ENCODE data around the gene LLGL2.
A peak's percentile ranks its signal among the peaks of the same experiment; 100 is the strongest.

Gene LLGL2

DNA sequence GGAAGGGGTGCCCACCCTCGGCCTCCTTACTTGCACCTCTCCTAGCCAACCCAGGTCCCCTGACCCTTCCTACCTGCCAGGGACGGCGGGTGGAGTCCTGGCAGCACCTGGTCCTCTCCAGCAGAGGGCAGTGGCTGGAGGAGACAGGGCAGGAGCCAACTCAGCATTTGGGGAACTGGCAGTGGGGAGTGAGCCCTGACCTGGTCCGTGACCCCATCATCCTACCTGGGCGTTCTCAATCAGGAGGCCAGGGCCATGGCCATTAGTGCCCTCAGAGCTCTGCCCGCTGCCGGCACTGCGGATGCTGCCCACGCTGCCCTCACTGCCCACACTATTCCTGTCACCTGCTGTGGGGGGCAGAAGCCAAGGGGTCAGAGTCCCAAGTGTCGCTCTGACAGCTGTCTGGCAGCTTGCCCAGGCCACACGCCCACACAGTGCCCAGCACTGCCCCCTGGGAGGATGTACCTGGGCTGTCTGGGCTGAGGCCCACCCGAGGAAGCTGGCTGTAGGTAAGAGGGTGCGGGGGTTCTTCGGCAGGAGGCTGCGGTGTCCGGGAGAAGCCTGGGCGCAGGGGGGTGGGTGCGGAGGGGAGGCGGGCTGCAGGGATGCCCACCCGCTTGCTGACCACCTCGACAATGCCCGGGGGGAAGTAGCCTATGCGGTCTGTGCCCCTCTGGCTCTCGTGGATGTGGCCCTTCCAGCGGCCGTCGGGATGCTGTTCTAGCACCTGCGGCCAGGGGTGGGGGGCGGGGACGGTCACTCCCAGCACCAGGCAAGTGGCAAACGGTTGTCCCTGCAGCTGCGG, 20.9 kb upstream of the LLGL2 start:
- TF ChIP-seq, protein P1, sequence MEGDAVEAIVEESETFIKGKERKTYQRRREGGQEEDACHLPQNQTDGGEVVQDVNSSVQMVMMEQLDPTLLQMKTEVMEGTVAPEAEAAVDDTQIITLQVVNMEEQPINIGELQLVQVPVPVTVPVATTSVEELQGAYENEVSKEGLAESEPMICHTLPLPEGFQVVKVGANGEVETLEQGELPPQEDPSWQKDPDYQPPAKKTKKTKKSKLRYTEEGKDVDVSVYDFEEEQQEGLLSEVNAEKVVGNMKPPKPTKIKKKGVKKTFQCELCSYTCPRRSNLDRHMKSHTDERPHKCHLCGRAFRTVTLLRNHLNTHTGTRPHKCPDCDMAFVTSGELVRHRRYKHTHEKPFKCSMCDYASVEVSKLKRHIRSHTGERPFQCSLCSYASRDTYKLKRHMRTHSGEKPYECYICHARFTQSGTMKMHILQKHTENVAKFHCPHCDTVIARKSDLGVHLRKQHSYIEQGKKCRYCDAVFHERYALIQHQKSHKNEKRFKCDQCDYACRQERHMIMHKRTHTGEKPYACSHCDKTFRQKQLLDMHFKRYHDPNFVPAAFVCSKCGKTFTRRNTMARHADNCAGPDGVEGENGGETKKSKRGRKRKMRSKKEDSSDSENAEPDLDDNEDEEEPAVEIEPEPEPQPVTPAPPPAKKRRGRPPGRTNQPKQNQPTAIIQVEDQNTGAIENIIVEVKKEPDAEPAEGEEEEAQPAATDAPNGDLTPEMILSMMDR (IDR thresholded peaks at IDR 0.05; ENCODE audit: low read depth, low read length), result peak; percentile 45

GRCh38 chr17:75505152-75505409, 20.4 kb upstream of the LLGL2 start:
- H3K4me3 ChIP-seq (ENCODE audit: low read depth, low read length), result no peak overlapping the region
- TF ChIP-seq, protein P1 (IDR thresholded peaks at IDR 0.05; ENCODE audit: low read depth, low read length), result no peak

More for the DNA sequence above, 20.9 kb upstream of the LLGL2 start:
- H3K4me3 ChIP-seq (ENCODE audit: low read depth, low read length), result no peak overlapping the region

DNA sequence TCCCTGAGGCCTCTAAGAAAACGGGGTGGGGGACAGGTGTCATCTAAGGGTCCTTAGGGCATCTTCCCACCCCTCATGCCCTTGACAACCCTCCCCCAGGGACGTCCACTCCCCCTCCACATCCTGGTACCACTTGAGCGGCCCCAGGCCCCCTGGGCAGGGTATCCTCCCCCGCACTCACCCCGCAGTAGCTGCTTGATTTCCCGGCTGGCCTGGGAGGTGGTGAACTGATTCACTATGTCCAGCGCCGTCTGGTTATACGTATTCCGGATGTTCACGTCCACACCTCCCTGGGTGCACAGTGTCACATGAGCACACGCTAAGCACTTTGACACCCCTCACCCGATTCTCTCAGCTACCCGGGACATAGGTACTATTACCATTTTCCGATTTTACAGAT, 19.9 kb upstream of the LLGL2 start:
- no peak overlapping the region for H3K4me3 ChIP-seq (ENCODE audit: low read depth, low read length)
- TF ChIP-seq, protein P1 (IDR thresholded peaks at IDR 0.05; ENCODE audit: low read depth, low read length), result no peak

DNA sequence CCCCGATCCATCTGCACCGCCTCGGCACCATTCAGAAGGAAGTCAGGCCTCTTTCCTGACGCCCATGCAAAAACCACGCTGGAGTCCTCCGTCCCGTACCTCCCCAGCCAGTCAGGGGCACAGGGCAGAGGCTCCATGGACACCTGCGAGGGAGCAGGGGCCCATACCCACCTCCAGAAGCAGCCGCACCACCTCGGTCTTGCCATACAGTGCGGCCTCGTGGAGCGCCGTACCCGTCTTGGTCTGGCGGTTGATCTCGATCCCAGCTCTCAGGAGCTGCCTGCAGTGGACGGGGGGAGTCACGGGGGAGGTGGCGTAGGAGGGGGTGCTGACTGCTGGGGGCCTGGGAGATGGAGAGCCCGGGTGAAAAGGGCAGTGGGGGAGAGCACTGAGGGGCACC, 19.4 kb upstream of the LLGL2 start:
- H3K4me3 ChIP-seq (ENCODE audit: low read depth, low read length), result no peak overlapping the region
- TF ChIP-seq, protein P1 (IDR thresholded peaks at IDR 0.05; ENCODE audit: low read depth, low read length), result no peak

- no peak overlapping the region for H3K4me3 ChIP-seq (ENCODE audit: low read depth, low read length)
- TF ChIP-seq, protein P1 (IDR thresholded peaks at IDR 0.05; ENCODE audit: low read depth, low read length), result no peak
Measured at GRCh38 chr17:75506888-75507287, 18.6 kb upstream of the LLGL2 start.

DNA sequence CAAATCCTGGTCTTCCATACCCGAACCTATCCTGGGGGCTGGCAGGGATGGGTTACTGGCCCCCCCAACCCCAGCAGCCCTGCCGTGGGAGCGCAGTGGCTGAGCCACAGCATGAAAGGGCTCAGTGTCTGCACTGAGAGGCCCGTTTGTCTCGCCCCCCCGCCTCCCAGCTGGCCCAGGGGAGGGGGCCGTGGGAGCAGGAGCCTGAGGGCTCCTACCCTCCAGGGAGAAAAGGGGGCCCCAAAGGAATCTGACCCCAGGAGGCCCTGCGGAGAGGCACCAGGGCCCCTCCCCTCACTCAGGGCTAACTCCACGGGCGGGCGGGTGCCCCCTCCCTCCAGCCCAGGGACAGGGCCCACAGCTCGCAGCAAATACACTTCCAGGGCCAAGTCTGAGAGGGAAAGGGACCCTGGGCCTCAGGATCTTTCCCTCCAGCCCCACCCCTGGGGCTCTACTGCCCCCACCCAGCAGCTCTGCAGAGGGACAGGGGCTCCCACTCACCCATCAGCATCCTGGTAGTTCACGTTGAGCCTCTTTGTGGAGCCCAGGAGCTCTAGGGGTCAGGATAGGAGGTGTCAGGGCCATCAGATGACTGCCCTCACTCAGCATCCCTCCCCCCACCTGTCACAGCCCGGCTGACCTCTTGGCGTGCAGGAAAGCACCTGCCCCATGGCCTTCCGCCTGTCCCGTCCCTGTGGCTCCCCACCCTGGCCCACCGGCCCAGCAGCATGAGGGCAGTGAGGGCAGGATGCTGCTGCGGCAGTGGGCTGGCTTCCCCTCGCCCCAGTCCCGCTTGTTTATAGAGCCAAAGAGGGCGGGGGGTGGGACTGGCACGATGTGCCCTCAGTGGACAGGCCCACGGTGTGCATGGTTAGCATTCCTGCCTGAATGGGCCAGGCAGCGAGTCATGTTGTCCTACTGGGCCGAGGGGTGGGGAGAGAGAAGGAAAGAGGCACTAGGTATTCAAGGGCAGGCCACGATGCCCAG, 17.5 kb upstream of the LLGL2 start:
- TF ChIP-seq, protein P1 (IDR thresholded peaks at IDR 0.05; ENCODE audit: low read depth, low read length), result no peak
- no peak overlapping the region for H3K4me3 ChIP-seq (ENCODE audit: low read depth, low read length)

DNA sequence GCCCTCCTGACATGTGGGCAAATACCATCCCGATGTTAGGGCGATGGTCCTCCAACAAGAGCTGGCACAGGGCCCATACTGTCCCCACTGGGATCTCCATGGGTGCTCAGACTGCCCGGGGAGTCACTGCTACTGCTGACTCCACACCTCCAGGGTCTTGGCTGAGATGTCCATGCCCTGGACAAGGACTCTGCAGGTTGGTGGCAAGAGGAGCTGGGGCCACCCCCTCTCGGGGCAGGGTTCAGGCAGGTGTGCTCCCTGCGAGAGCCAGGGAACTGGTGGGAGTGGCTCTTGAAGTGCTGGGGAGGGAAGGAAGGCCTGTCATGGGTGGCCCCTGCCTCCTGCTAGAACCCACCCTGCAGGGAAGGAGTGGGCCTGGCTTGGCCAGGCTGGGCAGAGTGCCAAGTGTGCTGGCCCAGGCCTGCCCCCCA, 16.6 kb upstream of the LLGL2 start:
- TF ChIP-seq, protein P1 (IDR thresholded peaks at IDR 0.05; ENCODE audit: low read depth, low read length), result no peak
- H3K4me3 ChIP-seq (ENCODE audit: low read depth, low read length), result no peak overlapping the region

Data from WI38 (cell line).